GM12878 (cell line): ENCODE data around the gene EFHD1. TPM values are rescaled to one million over a fixed set of nuclear protein-coding genes. Genes with fewer than 3 reads are reported as not detected.

ENCODE experiments used
- ATAC-seq: fragments of 200-7000 bp; cut with Tn5 transposase; 3 replicates; pipeline ENCODE4 v1.9.1; 2020; ENCODE audit warnings: mild to moderate bottlenecking, moderate library complexity
- BruUV-seq: library from RNA; stranded (reverse); fragments of 400-500 nt; replicated peaks from 2 replicates; lab custom pipeline; 2021; lab: Mats Ljungman, UMichigan
- CTCF ChIA-PET: fragments of 300-600 bp; sonication (Branson Sonifier 250); formaldehyde crosslinking; extraction: SDS; loops from one replicate; lab custom pipeline; 2021; ENCODE audit warnings: inconsistent platforms; lab: Yijun Ruan, JAX
- POLR2A ChIA-PET: fragments of 350-600 bp; formaldehyde crosslinking; extraction: SDS; loops from one replicate; lab custom pipeline; 2021; ENCODE audit warnings: inconsistent platforms; lab: Charles Lee
- RAD21 ChIA-PET: fragments of 300-600 bp; sonication (Branson Sonifier 250); formaldehyde crosslinking; loops from one replicate; lab custom pipeline; 2023; ENCODE audit warnings: antibody characterized with exemption; ENCODE audit not compliant: unreplicated experiment; lab: Charles Lee
- SMC1A ChIA-PET: fragments of 300-600 bp; sonication (Branson Sonifier 250); formaldehyde crosslinking; loops from one replicate; lab custom pipeline; 2023; ENCODE audit not compliant: unreplicated experiment, uncharacterized antibody; lab: Charles Lee
- DNase-seq: peaks from one replicate; pipeline ENCODE4 v3.0.0-alpha.2; 2011; ENCODE audit warnings: low read depth, low spot score
- FAIRE-seq: peaks from 3 replicates; lab custom pipeline; 2011; peaks lifted over from hg19 to GRCh38; lab: Jason Lieb, UNC
- H2AFZ ChIP-seq: 2 replicates; pipeline ENCODE4 v1.6.0; 2011; ENCODE audit warnings: low read depth, low read length, control low read depth; ENCODE audit not compliant: control insufficient read depth
- H3K27ac ChIP-seq: 2 replicates; pipeline ENCODE4 v1.5.1; 2011; ENCODE audit warnings: control low read depth; ENCODE audit not compliant: control insufficient read depth, insufficient read depth
- H3K27me3 ChIP-seq, 2 experiments: replicated peaks in 1 of 2; 2 replicates each; pipeline versions ENCODE4 v1.6.0 to v1.6.1; 2011; ENCODE audit warnings: low read length in 1 of 2; ENCODE audit not compliant: control insufficient read depth in 2 of 2, insufficient read depth in 2 of 2
- H3K36me3 ChIP-seq, 2 experiments: 2 replicates each; pipeline ENCODE4 v1.5.1; 2011; ENCODE audit warnings: low read length in 1 of 2; ENCODE audit not compliant: control insufficient read depth in 2 of 2, insufficient read depth in 2 of 2
- H3K4me1 ChIP-seq: 2 replicates; pipeline ENCODE4 v1.6.1; 2011; ENCODE audit warnings: mild to moderate bottlenecking, low read length, moderate library complexity, mixed read lengths; ENCODE audit not compliant: control insufficient read depth, insufficient read depth
- H3K4me2 ChIP-seq: 2 replicates; pipeline ENCODE4 v1.6.0; 2011; ENCODE audit warnings: control low read depth; ENCODE audit not compliant: control insufficient read depth, insufficient read depth
- H3K4me3 ChIP-seq: fragments of 200-600 bp; sonication (generic); 2 replicates; pipeline ENCODE4 v1.5.1; 2016
- H3K79me2 ChIP-seq: 2 replicates; pipeline ENCODE4 v1.6.0; 2011; ENCODE audit warnings: low read length; ENCODE audit not compliant: control insufficient read depth, insufficient read depth
- H3K9ac ChIP-seq: 2 replicates; pipeline ENCODE4 v1.8.0; 2011; ENCODE audit warnings: low read length, control low read depth, mixed read lengths; ENCODE audit not compliant: control insufficient read depth, insufficient read depth
- H3K9me3 ChIP-seq: replicated peaks from 3 replicates; pipeline ENCODE4 v1.5.1; 2011; ENCODE audit warnings: mild to moderate bottlenecking, low read length; ENCODE audit not compliant: control insufficient read depth, insufficient read depth
- H4K20me1 ChIP-seq: 2 replicates; pipeline ENCODE4 v1.6.0; 2011; ENCODE audit not compliant: control insufficient read depth, insufficient read depth
- ATF2 ChIP-seq: IDR thresholded peaks from 2 replicates; pipeline ENCODE4 v1.6.1; 2012; ENCODE audit warnings: low read length, inconsistent platforms
- CREM ChIP-seq: IDR thresholded peaks from 2 replicates; pipeline ENCODE4 v1.6.1; 2014; ENCODE audit warnings: antibody characterized with exemption, low read depth
- E2F8 ChIP-seq: fragments of 450-650 bp; IDR thresholded peaks from 2 replicates; pipeline ENCODE4 v1.6.1; 2018; ENCODE audit warnings: mild to moderate bottlenecking, low read depth, moderate library complexity; ENCODE audit not compliant: partially characterized antibody
- EED ChIP-seq: sonication (generic); IDR thresholded peaks from 2 replicates; pipeline ENCODE4 v1.6.1; 2016; ENCODE audit warnings: antibody characterized with exemption, low read depth
- HCFC1 ChIP-seq: fragments of 150-350 bp; IDR thresholded peaks from 2 replicates; pipeline ENCODE4 v1.6.1; 2014; ENCODE audit warnings: low read length
- MYC ChIP-seq: IDR thresholded peaks from 2 replicates; pipeline ENCODE4 v1.6.1; 2011; ENCODE audit warnings: mild to moderate bottlenecking, low read length, moderate library complexity, inconsistent platforms; ENCODE audit not compliant: insufficient read depth, insufficient replicate concordance, insufficient read length, severe bottlenecking
- RB1 ChIP-seq: fragments of 450-650 bp; formaldehyde crosslinking; IDR thresholded peaks from 2 replicates; pipeline ENCODE4 v1.6.1; 2017; ENCODE audit warnings: mild to moderate bottlenecking, borderline replicate concordance
- RFX5 ChIP-seq: IDR thresholded peaks from 2 replicates; pipeline ENCODE4 v1.6.1; 2011; ENCODE audit warnings: low read depth, low read length, improper control_type of control experiment
- SUZ12 ChIP-seq: fragments of 200-600 bp; sonication (generic); IDR thresholded peaks from one replicate; pipeline ENCODE4 v1.6.1; 2018; ENCODE audit warnings: antibody characterized with exemption, mild to moderate bottlenecking; ENCODE audit not compliant: unreplicated experiment
- TCF3 ChIP-seq: IDR thresholded peaks from 2 replicates; pipeline ENCODE4 v1.6.1; 2012; ENCODE audit warnings: low read depth, mild to moderate bottlenecking, low read length, borderline replicate concordance; ENCODE audit not compliant: insufficient read depth
- ZBED1 ChIP-seq: IDR thresholded peaks from 2 replicates; pipeline ENCODE4 v1.6.1; 2016; ENCODE audit warnings: borderline replicate concordance
- WGBS: methylation state at CpG from one replicate; pipeline ENCODE4 v1.1.6; 2016; ENCODE audit warnings: low lambda C conversion rate; ENCODE audit not compliant: insufficient replicate concordance, insufficient coverage; ENCODE audit errors: missing lambda C conversion rate; 5-methylcytosine and 5-hydroxymethylcytosine counted together
- in situ Hi-C: fragments of 300-500 bp; cut with MboI; formaldehyde crosslinking; loops from 9 replicates; pipeline ENCODE4 v1.14.3; 2018; ENCODE audit warnings: mixed read lengths
- intact Hi-C: fragments of 100-400 bp; cut with micrococcal nuclease; formaldehyde crosslinking; loops from one replicate; pipeline ENCODE4 v1.14.2; 2022; ENCODE audit not compliant: unreplicated experiment
- polyA plus RNA-seq, 11 experiments: library from polyadenylated mRNA; depleted of rRNA in 4 of 11; unstranded in 6 of 11; stranded (reverse) in 5 of 11; fragments of >200 nt; fragmentation: Nextera tagmentation in 4 of 11; fragmentation: Illumina TruSeq in 1 of 11; extraction: Ambion mirVana in 4 of 11; extraction: Trizol in 1 of 11; gene quantifications; 1 replicate in 1 of 11; 2 replicates in 10 of 11; pipeline versions ENCODE4 v1.2.1 to v1.2.3, GENCODE V29; 2011 to 2016; ENCODE audit warnings: inconsistent platforms in 2 of 11, missing spikeins in 2 of 11, low read depth in 1 of 11
- total RNA-seq, 4 experiments: library from RNA; depleted of rRNA in 3 of 4; stranded (reverse); fragments of >200 nt in 3 of 4; fragmentation: Illumina TruSeq in 1 of 4; extraction: Trizol in 1 of 4; gene quantifications; 2 replicates each; pipeline versions ENCODE4 v1.2.1 to v1.2.3, GENCODE V29; 2013 to 2021

Gene EFHD1
- total and polyA plus RNA-seq, 10 of the 15 experiments (the other 5 are each of a cell fraction or from before 2014, with no cell fraction given) = 0.07 TPM; not detected in 9

DNA sequence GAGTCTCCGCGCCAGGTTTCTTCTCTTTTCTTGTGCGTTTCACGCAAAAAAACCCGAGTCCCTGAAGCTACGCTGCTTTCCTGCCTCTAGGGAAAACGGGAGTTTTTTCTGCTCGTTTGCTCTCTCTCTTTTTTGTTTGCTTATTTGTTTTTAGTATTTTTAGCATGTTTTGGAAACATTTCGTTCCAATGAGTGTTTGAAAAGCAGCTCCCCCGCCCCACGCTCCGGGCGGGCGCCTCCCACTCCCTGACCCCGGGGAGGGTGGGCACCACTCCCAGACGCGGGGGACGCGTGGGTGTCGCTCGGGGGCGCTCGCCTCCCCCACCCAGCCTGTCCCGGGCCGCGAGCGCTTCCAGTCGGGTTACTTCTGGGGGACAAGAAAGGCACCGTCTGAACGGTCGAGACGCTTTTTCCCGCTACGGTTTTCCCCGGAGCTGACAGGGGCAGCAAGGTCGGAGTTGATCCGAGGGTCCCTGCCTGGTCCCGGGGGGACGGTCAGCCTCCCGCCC, 446 bp upstream of the EFHD1 start:
- DNase-seq (no peak), FAIRE-seq (no peak), ATAC-seq (no peak)
- CTCF ChIA-PET = no interaction called here
- RAD21 ChIA-PET = no interaction called here
- Histone ChIP-seq H3K79me2 (no peaks in the 10 kb centered on the region), H3K27ac (no peak overlapping the region), H3K4me3 (peak overlapping the region; percentile 41; the same call in 1 of the 2 replicates), H3K36me3 (no peaks in the 10 kb centered on the region), H3K4me1 (no peaks in the 10 kb centered on the region)
- SMC1A ChIA-PET = no interaction called here
- intact Hi-C loops = no loop called here
- TF ChIP-seq HCFC1 = no peak
- TF ChIP-seq ZBED1 = no peak
- no peak for TF ChIP-seq TCF3
- peak; percentile 51 for TF ChIP-seq SUZ12
- TF ChIP-seq, all 136 proteins: peak for 1
- no peak overlapping the region for H3K9ac ChIP-seq
- no peaks in the 10 kb centered on the region for H3K9me3 ChIP-seq
- peak overlapping the region; percentile 74 for H3K4me2 ChIP-seq
- H3K27me3 ChIP-seq = peaks cover 4 to 12% of the 10 kb centered on the region in 2 experiments
- H2AFZ ChIP-seq = peak overlapping the region; percentile 29; the same call in 1 of the 2 replicates
- POLR2A ChIA-PET = interaction anchor here (1.1 kb wide), 1 partner anchor 833 kb away, joined by 3 read pairs; no protein-coding TSS in a partner anchor
- in situ Hi-C loops = no loop called here
- H4K20me1 ChIP-seq = no peaks in the 10 kb centered on the region
- no TSS peak for BruUV-seq
- WGBS = 3% methylated on average over 32 of the region's 40 CpGs

DNA sequence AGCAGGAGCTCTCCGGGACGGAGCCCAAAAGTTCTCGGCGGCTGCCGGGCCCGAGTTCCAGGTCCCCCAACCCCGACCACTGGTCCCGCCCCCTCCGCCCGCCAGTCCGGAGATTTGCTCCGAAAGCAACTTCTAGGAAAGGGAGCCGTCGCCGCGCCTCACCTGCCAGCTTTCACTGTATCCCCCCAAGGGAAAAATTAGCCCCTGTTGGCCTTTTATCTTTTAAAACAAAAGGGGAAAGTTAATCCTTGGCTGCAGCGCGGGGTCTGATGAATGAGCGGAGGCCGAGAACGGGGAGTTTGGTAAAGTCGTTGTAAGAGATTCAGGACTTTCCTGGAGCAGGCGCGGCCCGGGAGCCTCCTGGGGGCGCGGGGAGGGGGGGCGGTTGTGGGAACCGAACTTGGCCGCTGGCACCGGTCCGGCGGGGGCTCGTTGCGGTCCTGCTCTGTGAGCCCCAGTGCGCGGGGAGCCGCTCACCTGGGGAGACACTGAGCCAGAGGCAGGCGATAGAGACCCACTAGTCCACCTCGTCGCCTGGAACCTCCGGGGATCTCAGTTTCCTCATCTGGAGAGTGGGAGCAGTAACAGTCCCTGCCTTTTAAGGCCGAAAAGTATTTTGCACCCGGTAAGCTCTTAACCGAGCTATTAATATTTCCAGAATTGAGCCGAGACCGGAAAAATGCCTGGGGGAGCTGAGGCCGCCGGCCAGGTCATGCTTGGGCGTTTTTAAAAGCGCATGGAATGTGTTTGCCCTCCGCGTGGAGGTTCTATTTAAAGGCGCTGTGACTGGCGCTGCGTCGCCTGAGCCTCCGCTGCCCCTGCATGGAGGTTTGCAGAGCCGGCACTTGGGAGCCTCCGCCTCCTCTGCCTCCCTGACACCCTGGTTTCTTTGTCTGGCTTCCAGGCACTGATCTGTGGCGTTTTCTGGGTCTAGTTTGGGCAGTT, 1.1 kb downstream of the EFHD1 start:
- Histone ChIP-seq H2AFZ (no peak overlapping the region), H3K79me2 (no peaks in the 10 kb centered on the region), H3K9ac (no peak overlapping the region), H3K36me3 (no peaks in the 10 kb centered on the region), H3K4me2 (no peak overlapping the region), H4K20me1 (no peaks in the 10 kb centered on the region), H3K4me1 (no peaks in the 10 kb centered on the region), H3K27me3 (peaks cover 4 to 12% of the 10 kb centered on the region in 2 experiments), H3K4me3 (no peak overlapping the region), H3K9me3 (no peaks in the 10 kb centered on the region), H3K27ac (no peak overlapping the region)
- 28% methylated on average over 43 of the region's 61 CpGs for WGBS
- ChIA-PET CTCF (no interaction called here), SMC1A (no interaction called here), RAD21 (no interaction called here), POLR2A (no interaction called here)
- no TSS peak for BruUV-seq
- in situ Hi-C loops = no loop called here
- no peak for ATAC-seq
- intact Hi-C loops = no loop called here
- FAIRE-seq = no peak
- no peak for DNase-seq
- TF ChIP-seq CREM (no peak), SUZ12 (no peak), MYC (no peak), E2F8 (no peak), ATF2 (no peak), EED (no peak), RFX5 (no peak), RB1 (no peak)
